IMR-90 (cell line): ENCODE data around the gene BTBD9.

ENCODE experiments used
- CEBPB ChIP-seq: IDR thresholded peaks from 2 replicates; pipeline ENCODE4 v1.6.1; 2012; ENCODE audit warnings: low read depth, low read length, improper control_type of control experiment
- CHD1 ChIP-seq: IDR thresholded peaks from 2 replicates; pipeline ENCODE4 v1.6.1; 2012; ENCODE audit warnings: low read depth, low read length, improper control_type of control experiment
- CTCF ChIP-seq: conservative IDR thresholded peaks from 2 replicates; pipeline ENCODE4 v1.5.1; 2012; ENCODE audit warnings: mild to moderate bottlenecking, low read depth, low read length, improper control_type of control experiment
- MXI1 ChIP-seq: IDR thresholded peaks from 2 replicates; pipeline ENCODE4 v1.6.1; 2012; ENCODE audit warnings: low read depth, mild to moderate bottlenecking, low read length, moderate library complexity, borderline replicate concordance
- POLR2A ChIP-seq: IDR thresholded peaks from 2 replicates; pipeline ENCODE4 v1.6.1; 2012; ENCODE audit warnings: mild to moderate bottlenecking, low read depth, low read length
- RAD21 ChIP-seq: IDR thresholded peaks from 2 replicates; pipeline ENCODE4 v1.6.1; 2012; ENCODE audit warnings: low read length, improper control_type of control experiment
- RCOR1 ChIP-seq: IDR thresholded peaks from 2 replicates; pipeline ENCODE4 v1.6.1; 2012; ENCODE audit warnings: mild to moderate bottlenecking, low read length, improper control_type of control experiment; ENCODE audit not compliant: insufficient replicate concordance
- SMC3 ChIP-seq: fragments of 150-350 bp; IDR thresholded peaks from 2 replicates; pipeline ENCODE4 v1.6.1; 2016; ENCODE audit warnings: low read depth, mild to moderate bottlenecking, antibody characterized with exemption, low read length, moderate library complexity
- USF2 ChIP-seq: fragments of 150-350 bp; IDR thresholded peaks from 2 replicates; pipeline ENCODE4 v1.6.1; 2017; ENCODE audit warnings: mild to moderate bottlenecking, antibody characterized with exemption, low read length, low read depth

GRCh38 chr6:38684237-38684636 is 44.5 kb upstream of the BTBD9 start:
- no peak for TF ChIP-seq RAD21
- no peak for TF ChIP-seq CTCF
- TF ChIP-seq POLR2A = no peak
- no peak for TF ChIP-seq CHD1
- TF ChIP-seq MXI1 = no peak
- TF ChIP-seq USF2 = no peak
- no peak for TF ChIP-seq RCOR1
- TF ChIP-seq CEBPB = no peak
- TF ChIP-seq SMC3 = no peak
